Right forelimb (tissue), 1 donor: ENCODE results near the gene PNPO.
"Not testable (repeated sequence)": the region's sequence is repeated elsewhere in the genome, so short reads cannot be mapped to it uniquely, and the experiment has no call there.

Experiments used
- DNase-seq: peaks from one replicate; pipeline ENCODE4 v3.0.0-alpha.2; 2018

The PNPO gene

DNA sequence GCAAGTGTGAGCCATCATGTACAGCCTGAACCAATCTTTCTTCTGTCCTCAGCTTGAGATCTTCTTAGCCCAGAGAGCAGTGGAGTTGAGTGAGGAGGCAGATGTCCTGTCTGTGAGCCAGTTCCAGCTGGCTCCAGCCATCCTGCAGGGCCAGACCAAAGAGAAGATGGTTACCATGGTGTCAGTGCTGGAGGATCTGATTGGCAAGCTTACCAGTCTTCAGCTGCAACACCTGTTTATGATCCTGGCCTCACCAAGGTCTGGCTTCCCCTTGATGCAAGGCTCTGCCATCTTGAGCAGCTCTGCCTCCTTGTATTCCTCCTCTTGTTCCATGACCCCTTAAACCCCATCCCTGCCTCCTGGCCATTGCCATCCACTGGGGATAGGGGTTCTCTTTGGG lies 39.2 kb downstream of the PNPO start:
- no peak for DNase-seq

DNA sequence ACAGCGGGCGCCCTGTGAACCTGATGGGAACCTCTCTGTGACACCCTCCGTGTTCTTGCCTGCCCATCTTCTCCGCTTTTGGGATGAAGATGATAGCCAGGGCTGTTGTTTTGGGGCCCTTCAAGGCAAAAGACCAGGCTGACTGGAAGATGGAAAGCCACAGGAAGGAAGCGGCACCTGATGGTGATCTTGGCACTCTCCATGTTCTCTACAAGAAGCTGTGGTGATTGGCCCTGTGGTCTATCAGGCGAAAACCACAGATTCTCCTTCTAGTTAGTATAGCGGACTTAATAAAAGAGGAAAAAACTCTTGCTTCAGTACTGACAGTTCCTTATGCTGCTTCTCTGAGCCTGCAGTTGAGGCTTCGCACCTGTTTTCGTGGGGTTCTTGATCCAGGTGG lies 40.1 kb downstream of the PNPO start:
- DNase-seq: no peak

DNA sequence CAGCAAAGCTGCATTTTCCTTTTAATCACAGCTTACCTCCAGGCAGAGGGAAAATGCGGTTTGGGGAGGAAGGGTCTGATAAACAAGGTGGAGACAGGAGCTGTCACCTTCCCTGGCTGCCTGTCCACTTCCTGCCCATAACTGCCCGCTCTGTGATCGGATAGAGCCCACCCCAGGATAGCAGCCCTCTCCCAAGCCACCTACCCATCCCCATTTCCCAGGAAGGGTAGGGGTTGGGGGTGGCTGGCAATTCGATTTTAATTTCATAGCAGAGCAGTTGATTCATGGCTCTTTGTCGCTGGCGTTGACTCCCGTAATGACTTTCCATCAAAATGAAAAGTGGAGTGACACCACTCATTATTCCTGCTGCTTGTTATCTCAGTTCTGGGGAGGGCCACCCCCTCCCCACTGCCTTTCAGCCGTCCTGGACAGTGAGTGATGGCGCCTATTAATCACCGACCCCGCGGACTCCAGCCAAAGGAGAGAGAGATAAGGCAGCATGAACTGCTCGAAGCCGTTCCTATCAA lies 40.8 kb downstream of the PNPO start:
- DNase-seq: no peak

DNA sequence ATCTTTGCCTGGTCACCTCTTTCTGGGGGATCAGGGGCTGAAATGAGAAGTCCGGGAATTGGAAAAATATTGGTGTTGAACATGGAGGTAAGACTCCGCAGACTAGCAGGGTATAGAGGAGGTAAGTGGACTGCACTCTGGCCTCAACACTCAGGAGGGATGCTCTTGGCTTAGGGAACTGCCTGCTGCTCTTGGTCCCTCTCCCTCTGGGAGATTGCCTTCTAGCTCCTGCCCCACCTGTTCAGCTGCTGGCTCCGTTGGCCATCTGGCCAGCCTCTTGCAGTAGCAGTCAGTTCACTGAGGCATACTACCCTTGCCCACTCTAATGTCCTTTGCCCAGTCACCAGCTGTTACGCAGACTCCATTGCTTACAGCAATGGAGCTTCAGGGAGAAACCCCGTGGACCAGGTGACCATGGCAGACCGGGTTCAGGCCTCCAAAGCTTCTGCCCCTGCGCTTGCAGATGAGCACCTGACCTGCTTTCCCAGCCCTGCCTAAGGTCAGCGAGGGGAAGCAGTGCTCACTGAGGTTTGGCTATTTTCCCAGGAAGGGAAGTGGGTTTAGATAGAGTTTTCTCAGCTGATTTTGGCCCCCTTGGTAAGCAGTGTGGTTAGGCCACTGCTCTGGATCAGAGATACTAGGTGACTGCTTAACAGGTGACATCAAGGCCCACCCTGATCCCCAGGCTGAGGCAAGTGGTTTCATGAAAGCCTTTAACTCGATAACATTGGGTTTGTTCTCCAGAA lies 41.4 kb downstream of the PNPO start:
- DNase-seq: no peak

DNA sequence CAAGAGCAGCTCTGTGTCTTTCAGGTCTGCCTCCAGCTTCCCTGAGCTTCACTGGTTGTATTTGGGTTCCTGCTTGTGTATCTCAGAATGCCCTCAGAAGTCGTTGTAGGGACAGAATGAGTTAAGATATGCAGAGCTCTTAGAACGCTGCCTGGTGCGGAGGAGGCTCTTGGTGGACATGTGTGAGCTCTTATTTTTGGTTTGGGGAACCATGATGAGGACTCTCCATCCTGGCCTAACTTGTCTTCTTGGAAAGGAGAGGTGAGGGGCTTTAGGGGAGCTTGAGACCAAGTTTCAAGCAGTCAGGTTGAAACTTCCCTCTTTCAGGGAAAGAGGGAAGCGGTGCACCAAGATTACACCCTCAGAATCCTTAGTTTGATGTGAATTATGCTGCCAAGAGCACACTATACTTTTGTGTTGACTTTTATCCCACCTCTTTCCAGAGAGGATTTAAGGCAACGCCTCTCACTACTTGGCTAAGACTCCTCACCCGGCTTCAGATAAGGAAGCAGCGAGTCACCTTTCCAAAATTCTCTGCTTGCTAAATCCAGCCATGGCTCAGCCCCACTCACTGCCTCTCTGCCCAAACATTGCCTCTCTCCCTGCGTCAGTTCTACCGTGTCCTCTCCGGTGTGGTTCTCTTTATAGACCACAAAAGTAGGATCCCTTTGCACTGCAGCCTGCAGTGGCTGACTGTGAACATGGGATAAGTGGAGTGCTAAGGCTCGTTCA lies 42.3 kb downstream of the PNPO start:
- no peak for DNase-seq

DNA sequence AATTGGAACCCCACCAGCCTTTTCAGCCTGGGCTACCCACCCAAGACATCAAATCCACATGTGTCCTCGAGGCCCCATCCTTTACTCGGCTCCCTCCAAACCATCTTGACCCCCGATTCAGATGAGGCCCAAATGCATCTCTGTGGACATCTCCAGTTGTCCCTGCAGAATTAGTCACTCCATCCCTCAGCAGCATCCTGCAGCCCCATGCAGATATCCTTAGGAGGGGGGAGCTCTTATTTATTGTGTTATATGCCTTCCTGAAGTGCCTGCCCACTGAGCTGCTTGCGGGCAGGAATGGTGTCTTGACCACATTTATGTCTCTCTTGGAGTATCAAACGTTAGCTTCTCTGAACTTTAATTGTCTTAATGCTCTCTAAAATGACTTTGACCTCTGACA lies 45.1 kb downstream of the PNPO start:
- DNase-seq: no peak

DNA sequence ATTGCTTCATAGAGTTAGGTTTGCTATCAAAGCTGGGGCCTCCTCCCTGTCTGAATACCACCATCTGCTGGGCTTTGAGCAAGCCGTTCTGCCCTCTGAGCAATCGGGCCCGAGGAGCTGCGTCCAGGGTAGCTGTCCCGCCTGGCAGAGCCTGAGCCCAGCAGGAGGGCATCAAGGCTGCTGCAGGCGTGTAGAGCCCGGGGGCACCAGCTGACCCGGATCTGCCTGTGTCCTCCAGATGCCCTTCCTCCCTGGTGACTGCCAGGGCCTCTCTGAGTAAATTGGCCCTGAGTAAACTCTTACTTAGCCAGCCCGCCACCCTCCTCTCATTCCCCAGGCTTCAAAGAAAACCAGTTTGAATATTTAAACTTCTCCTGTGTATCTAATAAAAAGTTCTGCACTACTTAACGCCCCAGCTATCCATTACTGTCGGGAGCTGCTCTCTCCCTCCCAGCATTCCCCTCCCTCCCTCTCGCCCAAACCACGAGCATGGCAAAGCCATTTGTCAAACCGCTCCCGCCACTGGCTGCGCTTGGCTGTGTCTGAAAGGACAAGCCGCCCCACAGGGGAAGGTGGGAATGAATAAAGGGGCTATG lies 46.0 kb downstream of the PNPO start:
- DNase-seq: no peak

DNA sequence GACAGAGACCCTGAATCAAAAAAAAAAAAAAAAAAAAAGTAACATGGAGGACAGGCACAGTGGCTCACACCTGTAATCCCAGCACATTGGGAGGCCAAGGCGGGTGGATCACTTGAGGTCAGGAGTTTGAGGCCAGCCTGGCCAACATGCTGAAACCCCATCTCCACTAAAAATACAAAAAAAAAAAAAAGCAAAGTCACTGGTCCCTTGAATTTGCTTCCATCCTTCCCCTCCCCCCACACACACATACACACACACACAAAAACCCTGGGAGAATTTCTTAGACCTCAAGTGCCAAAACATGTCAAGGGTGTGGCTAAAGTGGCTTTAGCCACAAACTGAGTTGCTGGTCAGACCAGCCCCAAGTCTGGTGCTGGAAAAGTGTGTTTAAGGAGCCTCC lies 47.1 kb downstream of the PNPO start:
- DNase-seq: not testable (repeated sequence)

DNA sequence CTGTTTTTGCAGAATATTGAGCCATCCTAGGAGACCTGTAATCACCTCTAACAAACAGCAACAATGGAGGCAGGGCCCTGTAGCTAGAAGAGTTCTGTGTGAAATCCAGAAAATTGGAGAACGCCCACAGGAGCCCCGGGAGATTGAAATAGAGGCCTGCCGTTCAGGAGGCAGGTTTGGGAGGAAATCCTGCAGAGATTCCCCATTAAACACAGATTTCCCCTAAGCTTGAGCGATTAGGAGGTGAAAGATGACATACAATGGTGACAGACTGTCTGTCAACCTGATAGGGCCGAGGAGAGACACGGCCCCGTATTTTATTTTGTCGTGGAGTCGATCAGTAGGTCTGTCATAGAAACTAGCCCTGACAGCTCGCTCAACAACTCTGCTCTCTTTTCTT lies 47.8 kb downstream of the PNPO start:
- DNase-seq: no peak

DNA sequence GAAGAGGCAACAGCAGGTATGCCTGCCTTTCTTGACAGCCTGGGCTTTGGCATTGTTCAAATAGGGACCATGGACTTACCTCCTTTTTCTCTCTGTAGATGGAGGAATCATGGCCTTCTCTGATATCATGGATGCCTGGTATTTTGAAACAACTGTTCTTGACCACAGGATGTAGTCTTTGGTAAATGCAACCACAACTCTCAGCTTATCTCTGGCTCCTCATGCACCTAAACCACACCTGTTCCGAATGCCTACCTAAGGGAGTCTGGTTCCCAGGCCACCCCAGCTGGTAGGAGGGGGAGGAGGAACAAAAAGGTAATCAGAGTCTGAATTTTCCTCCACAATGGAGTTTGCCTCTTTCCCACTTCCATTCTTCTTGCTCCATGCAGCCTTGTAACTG lies 48.3 kb downstream of the PNPO start:
- no peak for DNase-seq

DNA sequence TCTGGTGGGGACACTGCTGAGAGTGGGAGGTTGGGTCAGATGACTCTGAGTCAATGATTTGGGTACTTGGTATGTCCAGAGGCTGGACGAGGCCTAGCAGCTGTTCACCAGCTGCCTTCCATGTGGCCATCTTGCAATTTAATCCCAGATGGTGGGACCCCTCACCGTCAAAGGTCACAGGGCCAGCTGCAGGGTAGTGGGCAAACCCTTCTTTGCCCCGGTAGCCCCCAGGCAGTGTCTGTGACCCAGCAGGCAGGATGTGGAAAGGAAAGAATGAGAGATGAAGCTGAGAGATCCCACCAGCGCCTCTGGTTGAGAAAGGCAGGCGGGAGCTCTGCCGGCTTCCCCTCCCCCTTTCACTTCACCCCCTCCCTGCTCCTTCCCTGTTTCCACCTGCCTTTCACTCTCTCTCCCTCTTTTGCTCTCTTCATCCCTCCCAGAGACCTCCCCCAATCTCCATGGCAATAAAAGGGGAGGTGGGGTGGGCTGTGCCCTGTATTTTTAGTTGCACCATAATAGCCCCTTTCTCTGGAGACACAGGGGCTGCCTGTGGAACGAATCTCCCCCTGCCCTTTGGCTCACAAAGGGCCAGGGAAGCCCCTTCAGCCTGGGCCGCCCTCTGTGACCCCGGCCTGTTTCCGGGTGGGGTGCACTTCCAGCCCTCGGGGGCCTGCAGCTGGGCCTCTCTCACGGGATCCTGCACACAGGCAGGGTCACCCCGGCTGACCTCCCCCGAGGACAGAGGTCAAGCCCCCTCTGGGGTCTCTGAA lies 49.8 kb downstream of the PNPO start:
- no peak for DNase-seq

DNA sequence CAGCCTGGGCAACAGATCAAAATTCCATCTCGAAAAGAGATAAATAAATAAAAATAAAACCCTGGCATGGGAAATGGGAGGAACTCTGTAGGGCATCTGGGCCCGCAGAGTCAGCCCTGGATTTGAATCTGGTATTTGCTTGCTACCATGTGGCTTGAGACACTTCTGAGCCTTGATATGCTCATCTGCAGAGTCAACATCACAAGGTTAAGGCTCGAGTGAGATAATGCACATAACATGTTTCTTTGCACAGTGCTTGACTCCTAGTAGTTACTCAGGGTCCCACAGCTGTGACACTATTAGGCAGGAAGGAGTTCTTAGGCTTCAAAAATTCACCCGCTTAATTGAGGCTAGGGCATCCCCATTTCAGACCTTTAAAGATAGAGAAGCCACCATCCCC lies 50.8 kb downstream of the PNPO start:
- DNase-seq: no peak

DNA sequence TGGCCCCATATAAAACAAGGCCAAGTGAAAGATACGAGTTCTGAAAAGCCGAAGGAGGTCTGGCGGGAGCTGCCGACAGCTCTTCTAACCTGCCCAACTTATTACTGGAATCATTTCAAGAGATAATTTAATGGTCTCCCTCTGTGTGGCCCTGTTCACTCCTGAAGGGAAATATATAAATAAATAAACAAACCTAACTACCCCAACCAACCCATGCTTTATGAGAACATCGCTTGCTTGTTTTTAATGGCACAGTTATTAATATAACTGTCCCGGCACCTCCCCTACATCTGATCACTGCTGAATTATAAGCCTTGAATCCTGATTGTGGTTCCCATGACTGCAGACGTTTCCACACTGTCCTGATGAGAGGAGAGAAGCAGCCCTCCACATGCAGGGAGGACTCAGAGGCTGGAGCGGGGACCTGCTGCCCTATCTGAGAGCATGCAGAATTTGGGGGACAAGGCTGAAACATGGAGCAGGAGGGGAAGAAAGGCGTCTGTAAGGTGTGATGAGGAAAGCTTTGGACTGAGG lies 51.7 kb downstream of the PNPO start:
- DNase-seq: no peak

DNA sequence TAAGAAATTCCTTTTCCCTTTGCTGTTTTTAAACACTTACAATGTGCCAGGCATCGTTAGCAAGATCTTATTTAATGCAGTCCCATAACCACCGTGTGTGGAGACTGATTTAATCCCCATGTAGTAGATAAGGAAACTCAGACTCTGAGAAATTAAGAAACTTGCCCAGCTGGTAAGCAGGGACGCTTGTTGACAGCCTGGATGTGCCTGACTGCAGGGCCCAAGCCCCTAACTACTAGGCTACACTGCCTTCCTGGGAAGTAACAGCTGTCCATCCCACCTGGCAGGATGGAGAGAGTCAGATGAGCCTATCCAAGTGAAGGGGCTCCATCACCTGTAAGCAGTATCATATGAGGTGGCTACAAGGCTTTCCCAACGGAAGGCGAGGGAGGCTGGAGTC lies 52.6 kb downstream of the PNPO start:
- DNase-seq: no peak

DNA sequence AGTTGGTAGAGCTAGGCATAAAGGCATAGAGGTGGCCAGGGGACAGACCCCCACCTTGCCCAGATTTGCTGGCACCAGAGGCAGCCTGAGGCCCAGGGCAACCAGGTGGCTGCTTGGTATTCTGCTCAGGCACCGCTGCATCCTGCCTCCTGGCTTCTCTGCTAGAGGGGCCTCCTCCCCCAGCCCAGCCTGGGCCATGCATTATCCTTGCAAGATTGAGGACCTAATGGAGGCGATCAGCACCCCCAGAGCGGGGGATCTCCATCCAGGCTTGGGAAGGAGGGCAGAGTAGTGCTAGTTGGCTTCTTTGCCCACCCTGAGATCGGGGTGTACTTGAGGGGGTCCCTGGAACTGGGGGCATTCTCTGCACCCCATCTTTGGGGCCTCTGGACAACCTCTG lies 53.4 kb downstream of the PNPO start:
- no peak for DNase-seq

DNA sequence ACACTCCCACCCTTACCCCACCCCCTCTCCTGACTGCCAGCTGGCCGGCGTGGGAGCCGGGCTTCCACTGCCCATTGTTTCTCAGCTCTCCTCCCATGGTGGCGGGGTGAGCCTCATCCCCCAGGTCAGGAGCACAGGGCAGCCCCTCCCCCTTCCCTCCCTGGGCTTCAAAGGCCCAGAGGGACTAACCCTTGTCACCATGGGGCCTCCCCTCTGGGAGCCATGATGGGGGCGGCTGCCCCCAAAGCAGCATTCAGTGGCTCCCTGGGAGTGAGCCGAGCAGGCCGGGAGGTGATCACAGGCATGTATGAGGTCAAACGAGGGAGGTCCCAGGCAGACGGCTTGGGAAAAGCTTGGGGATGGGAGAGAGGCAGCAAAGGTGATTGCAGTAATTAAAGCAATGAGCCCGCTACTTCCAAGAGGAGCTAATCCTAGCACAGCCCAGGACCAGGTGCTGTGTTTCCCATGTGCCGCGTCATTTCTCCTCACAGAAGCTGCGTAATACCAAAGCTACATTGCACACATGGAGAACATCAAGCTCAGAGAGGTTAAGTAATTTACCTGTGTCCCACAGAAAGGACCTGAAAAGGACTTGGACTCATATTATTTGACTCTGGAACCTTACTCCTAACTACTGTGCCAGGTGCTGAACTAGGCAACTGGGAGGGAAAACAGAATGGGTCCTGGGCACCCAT lies 54.0 kb downstream of the PNPO start:
- DNase-seq: no peak

DNA sequence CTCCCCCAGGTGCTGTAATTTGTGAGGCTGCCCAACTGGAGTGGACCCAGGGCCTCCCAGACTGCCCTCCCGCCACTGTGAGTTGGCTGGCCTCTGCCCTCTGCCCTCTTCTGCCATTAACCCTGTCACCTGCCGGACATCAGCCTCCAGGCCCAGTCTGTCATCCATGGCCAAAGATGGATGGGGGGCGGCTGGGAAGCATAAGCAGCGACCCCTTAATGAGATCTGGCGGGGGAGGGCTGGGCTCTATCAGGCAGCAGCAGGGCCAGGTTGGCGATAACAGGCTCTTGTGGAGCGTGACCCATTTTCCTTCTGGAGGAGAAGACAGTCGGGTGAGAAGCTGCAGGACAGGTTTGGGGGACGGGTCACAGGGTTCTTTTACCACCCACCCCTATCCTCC lies 54.8 kb downstream of the PNPO start:
- no peak for DNase-seq

DNA sequence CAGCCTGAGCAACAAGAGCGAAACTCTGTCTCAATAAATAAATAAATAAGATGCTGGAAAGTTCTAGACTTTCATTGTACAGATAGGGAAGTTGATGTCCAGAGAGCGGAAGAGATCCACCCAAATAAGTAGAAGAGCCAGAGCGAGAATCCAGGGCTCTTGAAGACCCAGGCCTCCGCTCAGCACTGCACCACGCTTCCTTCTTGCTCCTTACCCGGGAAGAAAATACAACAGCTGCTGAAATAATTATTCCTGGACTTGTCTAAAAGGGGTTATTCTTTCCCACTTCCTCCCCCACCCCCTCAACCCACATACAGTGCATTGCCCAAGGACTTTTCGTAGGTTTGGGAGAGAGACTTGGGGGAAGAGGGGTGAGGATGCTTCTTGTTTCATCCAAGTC lies 56.2 kb downstream of the PNPO start:
- DNase-seq: no peak

DNA sequence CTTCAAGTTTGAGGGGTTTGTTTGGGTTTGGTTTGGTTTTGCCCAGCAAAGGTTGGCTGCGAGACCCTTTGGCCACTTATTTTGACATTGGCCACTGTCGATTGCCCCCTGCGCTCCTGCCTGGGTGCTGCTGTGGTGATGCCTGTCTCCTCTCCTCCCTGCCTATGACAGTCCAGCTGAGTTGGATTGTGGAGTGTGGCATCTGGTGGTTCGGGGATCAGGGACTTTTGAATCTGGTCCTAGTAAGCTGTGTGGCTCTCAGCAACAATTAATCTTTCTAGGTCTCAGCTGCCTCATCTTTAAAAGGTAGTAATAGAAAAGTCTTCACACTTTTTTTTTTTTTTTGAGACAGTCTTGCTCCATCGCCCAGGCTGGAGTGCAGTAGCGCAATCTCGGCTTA lies 56.7 kb downstream of the PNPO start:
- no peak for DNase-seq
